ENCODE measurements around the gene CCL11. TPM values are rescaled to one million over a fixed set of nuclear protein-coding genes. Genes with fewer than 3 reads are reported as not detected.

The CCL11 gene
- total RNA-seq, result not detected in 2 replicates

- no peak for DNase-seq (ENCODE audit: low read depth in 2 of 2)
Measured at GRCh38 chr17:34285286-34285792, at the start of gene CCL11. TSS of gene CCL11 (plus strand) at chr17:34285742. CDS start at chr17:34285809, 67 bp downstream.

- no peak for DNase-seq (ENCODE audit: low read depth in 2 of 2)
Measured at GRCh38 chr17:34236281-34236892, 49.2 kb upstream of the CCL11 start.

- DNase-seq (ENCODE audit: low read depth in 2 of 2), result no peak
Measured at GRCh38 chr17:34237458-34237857, 48.1 kb upstream of the CCL11 start.

GRCh38 chr17:34241062-34241461 is 44.5 kb upstream of the CCL11 start:
- DNase-seq (ENCODE audit: low read depth in 2 of 2), result peak; percentile 62 to 79

GRCh38 chr17:34242587-34243363 is 42.8 kb upstream of the CCL11 start:
- peak in 1 of 2 donors; percentile 65 for DNase-seq (ENCODE audit: low read depth in 2 of 2)

- DNase-seq (ENCODE audit: low read depth in 2 of 2), result no peak
Measured at GRCh38 chr17:34243364-34244320, 41.9 kb upstream of the CCL11 start.

- DNase-seq (ENCODE audit: low read depth in 2 of 2), result no peak
Measured at GRCh38 chr17:34245351-34245905, 40.1 kb upstream of the CCL11 start.

- no peak for DNase-seq (ENCODE audit: low read depth in 2 of 2)
Measured at GRCh38 chr17:34246446-34246845, 39.1 kb upstream of the CCL11 start.

- DNase-seq (ENCODE audit: low read depth in 2 of 2), result no peak
Measured at GRCh38 chr17:34246881-34247280, 38.7 kb upstream of the CCL11 start.

GRCh38 chr17:34248511-34249024 is 37.0 kb upstream of the CCL11 start:
- peak; percentile 44 to 86 for DNase-seq (ENCODE audit: low read depth in 2 of 2)

- DNase-seq (ENCODE audit: low read depth in 2 of 2), result no peak
Measured at GRCh38 chr17:34249061-34249460, 36.5 kb upstream of the CCL11 start.

GRCh38 chr17:34249478-34249877 is 36.1 kb upstream of the CCL11 start:
- DNase-seq (ENCODE audit: low read depth in 2 of 2), result no peak

GRCh38 chr17:34251186-34251585 is 34.4 kb upstream of the CCL11 start:
- no peak for DNase-seq (ENCODE audit: low read depth in 2 of 2)

GRCh38 chr17:34252095-34252443 is 33.5 kb upstream of the CCL11 start:
- no peak for DNase-seq (ENCODE audit: low read depth in 2 of 2)

- peak; percentile 87 to 95 for DNase-seq (ENCODE audit: low read depth in 2 of 2)
Measured at GRCh38 chr17:34252444-34253138, 33.0 kb upstream of the CCL11 start.

- no peak for DNase-seq (ENCODE audit: low read depth in 2 of 2)
Measured at GRCh38 chr17:34253139-34253525, 32.4 kb upstream of the CCL11 start.

GRCh38 chr17:34254146-34254545 is 31.4 kb upstream of the CCL11 start:
- DNase-seq (ENCODE audit: low read depth in 2 of 2), result peak in 1 of 2 donors; percentile 61

- DNase-seq (ENCODE audit: low read depth in 2 of 2), result peak; percentile 76 to 88
Measured at GRCh38 chr17:34254651-34255380, 30.7 kb upstream of the CCL11 start, which contains the start of gene CCL2. TSS of gene CCL2 (plus strand) at chr17:34255285. CDS start at chr17:34255350, 65 bp downstream.

GRCh38 chr17:34255381-34255732 is 30.2 kb upstream of the CCL11 start:
- DNase-seq (ENCODE audit: low read depth in 2 of 2), result no peak

- no peak for DNase-seq (ENCODE audit: low read depth in 2 of 2)
Measured at GRCh38 chr17:34255841-34256240, 29.7 kb upstream of the CCL11 start.

Data from lung microvascular endothelial cell (primary cell).